ENCODE measurements around the gene KCNJ6.
A peak's percentile ranks its signal among the peaks of the same experiment; 100 is the strongest.
"Not testable (repeated sequence)": the region's sequence is repeated elsewhere in the genome, so short reads cannot be mapped to it uniquely, and the experiment has no call there.

Gene KCNJ6

GRCh38 chr21:37764691-37765090 is 151.6 kb downstream of the KCNJ6 start:
- no peak for DNase-seq

GRCh38 chr21:37763298-37763697 is 153.0 kb downstream of the KCNJ6 start:
- DNase-seq = no peak

GRCh38 chr21:37762606-37763005 is 153.7 kb downstream of the KCNJ6 start:
- no peak for DNase-seq

GRCh38 chr21:37761406-37761805 is 154.9 kb downstream of the KCNJ6 start:
- not testable (repeated sequence) for DNase-seq

- no peak for DNase-seq
Measured at GRCh38 chr21:37759777-37760176, 156.5 kb downstream of the KCNJ6 start.

- no peak for DNase-seq
Measured at GRCh38 chr21:37758982-37759381, 157.3 kb downstream of the KCNJ6 start.

GRCh38 chr21:37757606-37758376 is 158.5 kb downstream of the KCNJ6 start:
- DNase-seq = no peak

- no peak for DNase-seq
Measured at GRCh38 chr21:37753122-37753599, 163.1 kb downstream of the KCNJ6 start.

GRCh38 chr21:37751268-37751975 is 164.8 kb downstream of the KCNJ6 start:
- DNase-seq = no peak

GRCh38 chr21:37749132-37749531 is 167.1 kb downstream of the KCNJ6 start:
- no peak for DNase-seq

GRCh38 chr21:37748351-37748750 is 167.9 kb downstream of the KCNJ6 start:
- DNase-seq = no peak

- DNase-seq = no peak
Measured at GRCh38 chr21:37746849-37747248, 169.4 kb downstream of the KCNJ6 start.

- DNase-seq = no peak
Measured at GRCh38 chr21:37744551-37744950, 171.7 kb downstream of the KCNJ6 start.

- DNase-seq = no peak
Measured at GRCh38 chr21:37742532-37742931, 173.7 kb downstream of the KCNJ6 start.

- DNase-seq = no peak
Measured at GRCh38 chr21:37742115-37742514, 174.1 kb downstream of the KCNJ6 start.

GRCh38 chr21:37737996-37738395 is 178.3 kb downstream of the KCNJ6 start:
- DNase-seq = no peak

- no peak for DNase-seq
Measured at GRCh38 chr21:37737507-37737906, 178.8 kb downstream of the KCNJ6 start.

- no peak for DNase-seq
Measured at GRCh38 chr21:37734846-37735245, 181.4 kb downstream of the KCNJ6 start.

- no peak for DNase-seq
Measured at GRCh38 chr21:37732927-37733326, 183.3 kb downstream of the KCNJ6 start.

- no peak for DNase-seq
Measured at GRCh38 chr21:37724201-37724600, 192.1 kb downstream of the KCNJ6 start.

GRCh38 chr21:37717534-37717933 is 198.7 kb downstream of the KCNJ6 start:
- no peak for DNase-seq

GRCh38 chr21:37712569-37712934 is 203.7 kb downstream of the KCNJ6 start:
- not testable (repeated sequence) for DNase-seq

GRCh38 chr21:37711836-37712568 is 204.3 kb downstream of the KCNJ6 start:
- peak; percentile 8 for DNase-seq
